ENCODE data around the gene RGPD5.
"Not testable (repeated sequence)": the region's sequence is repeated elsewhere in the genome, so short reads cannot be mapped to it uniquely, and the experiment has no call there.

Gene RGPD5

GRCh38 chr2:109895090-109895869 is 101.2 kb downstream of the RGPD5 start:
- not testable (repeated sequence) for H3K4me1 ChIP-seq (ENCODE audit: insufficient read depth, low read length, poor library complexity, severe bottlenecking); H3K9me2 ChIP-seq (replicated peaks; ENCODE audit: low read depth, low read length); H4K20me1 ChIP-seq (ENCODE audit: insufficient read depth, low read length, poor library complexity, severe bottlenecking); H3K9me3 ChIP-seq (ENCODE audit: insufficient read depth, low read depth, low read length); H3K79me2 ChIP-seq (ENCODE audit: insufficient read depth, low read length); H3F3A ChIP-seq (ENCODE audit: low read depth); H3K9ac ChIP-seq (ENCODE audit: low read depth, low read length, poor library complexity, severe bottlenecking); H3K4me3 ChIP-seq (ENCODE audit: low read length, poor library complexity, severe bottlenecking); H3K27me3 ChIP-seq (ENCODE audit: insufficient read depth, low read length, poor library complexity, severe bottlenecking); H3K36me3 ChIP-seq (ENCODE audit: insufficient read depth, low read length); H3K4me2 ChIP-seq (ENCODE audit: low read depth, low read length, poor library complexity, severe bottlenecking); H2AFZ ChIP-seq (ENCODE audit: low read length)

- H3K9me2 ChIP-seq (replicated peaks; ENCODE audit: low read depth, low read length); H3K9me3 ChIP-seq (ENCODE audit: insufficient read depth, low read depth, low read length); H4K20me1 ChIP-seq (ENCODE audit: insufficient read depth, low read length, poor library complexity, severe bottlenecking); H3K27me3 ChIP-seq (ENCODE audit: insufficient read depth, low read length, poor library complexity, severe bottlenecking); H3K79me2 ChIP-seq (ENCODE audit: insufficient read depth, low read length); H3K4me3 ChIP-seq (ENCODE audit: low read length, poor library complexity, severe bottlenecking); H3K36me3 ChIP-seq (ENCODE audit: insufficient read depth, low read length); H3K9ac ChIP-seq (ENCODE audit: low read depth, low read length, poor library complexity, severe bottlenecking); H2AFZ ChIP-seq (ENCODE audit: low read length); H3F3A ChIP-seq (ENCODE audit: low read depth); H3K4me2 ChIP-seq (ENCODE audit: low read depth, low read length, poor library complexity, severe bottlenecking); H3K4me1 ChIP-seq (ENCODE audit: insufficient read depth, low read length, poor library complexity, severe bottlenecking): not testable (repeated sequence)
Measured at GRCh38 chr2:109896212-109896611, 102.1 kb downstream of the RGPD5 start.

- not testable (repeated sequence) for H3K4me2 ChIP-seq (ENCODE audit: low read depth, low read length, poor library complexity, severe bottlenecking); H3K36me3 ChIP-seq (ENCODE audit: insufficient read depth, low read length); H3K9me2 ChIP-seq (replicated peaks; ENCODE audit: low read depth, low read length); H3K4me3 ChIP-seq (ENCODE audit: low read length, poor library complexity, severe bottlenecking); H3K27me3 ChIP-seq (ENCODE audit: insufficient read depth, low read length, poor library complexity, severe bottlenecking); H3F3A ChIP-seq (ENCODE audit: low read depth); H3K9me3 ChIP-seq (ENCODE audit: insufficient read depth, low read depth, low read length); H3K79me2 ChIP-seq (ENCODE audit: insufficient read depth, low read length); H2AFZ ChIP-seq (ENCODE audit: low read length); H4K20me1 ChIP-seq (ENCODE audit: insufficient read depth, low read length, poor library complexity, severe bottlenecking); H3K9ac ChIP-seq (ENCODE audit: low read depth, low read length, poor library complexity, severe bottlenecking); H3K4me1 ChIP-seq (ENCODE audit: insufficient read depth, low read length, poor library complexity, severe bottlenecking)
Measured at GRCh38 chr2:109897769-109898461, 103.8 kb downstream of the RGPD5 start.

GRCh38 chr2:109898462-109899336 is 104.6 kb downstream of the RGPD5 start, which contains the start of gene LIMS3:
Gene LIMS3 (plus strand): TSS chr2:109898688. CDS start chr2:109898729, 41 bp downstream.
- not testable (repeated sequence) for H3K36me3 ChIP-seq (ENCODE audit: insufficient read depth, low read length); H3K9me3 ChIP-seq (ENCODE audit: insufficient read depth, low read depth, low read length); H3F3A ChIP-seq (ENCODE audit: low read depth); H4K20me1 ChIP-seq (ENCODE audit: insufficient read depth, low read length, poor library complexity, severe bottlenecking); H3K79me2 ChIP-seq (ENCODE audit: insufficient read depth, low read length); H3K9me2 ChIP-seq (replicated peaks; ENCODE audit: low read depth, low read length); H3K4me2 ChIP-seq (ENCODE audit: low read depth, low read length, poor library complexity, severe bottlenecking); H3K4me3 ChIP-seq (ENCODE audit: low read length, poor library complexity, severe bottlenecking); H3K9ac ChIP-seq (ENCODE audit: low read depth, low read length, poor library complexity, severe bottlenecking); H3K27me3 ChIP-seq (ENCODE audit: insufficient read depth, low read length, poor library complexity, severe bottlenecking); H2AFZ ChIP-seq (ENCODE audit: low read length); H3K4me1 ChIP-seq (ENCODE audit: insufficient read depth, low read length, poor library complexity, severe bottlenecking)

GRCh38 chr2:109905796-109906195 is 111.7 kb downstream of the RGPD5 start:
- not testable (repeated sequence) for H3K9ac ChIP-seq (ENCODE audit: low read depth, low read length, poor library complexity, severe bottlenecking); H3K4me3 ChIP-seq (ENCODE audit: low read length, poor library complexity, severe bottlenecking); H2AFZ ChIP-seq (ENCODE audit: low read length); H3K36me3 ChIP-seq (ENCODE audit: insufficient read depth, low read length); H3F3A ChIP-seq (ENCODE audit: low read depth); H3K27me3 ChIP-seq (ENCODE audit: insufficient read depth, low read length, poor library complexity, severe bottlenecking); H3K79me2 ChIP-seq (ENCODE audit: insufficient read depth, low read length); H3K9me3 ChIP-seq (ENCODE audit: insufficient read depth, low read depth, low read length); H3K4me1 ChIP-seq (ENCODE audit: insufficient read depth, low read length, poor library complexity, severe bottlenecking); H3K4me2 ChIP-seq (ENCODE audit: low read depth, low read length, poor library complexity, severe bottlenecking); H3K9me2 ChIP-seq (replicated peaks; ENCODE audit: low read depth, low read length); H4K20me1 ChIP-seq (ENCODE audit: insufficient read depth, low read length, poor library complexity, severe bottlenecking)

All from Loucy (cell line).